ENCODE measurements around the gene PRRC2B.

Gene PRRC2B

GRCh38 chr9:131474711-131475110, 80.8 kb downstream of the PRRC2B start:
- no peak for DNase-seq

DNA sequence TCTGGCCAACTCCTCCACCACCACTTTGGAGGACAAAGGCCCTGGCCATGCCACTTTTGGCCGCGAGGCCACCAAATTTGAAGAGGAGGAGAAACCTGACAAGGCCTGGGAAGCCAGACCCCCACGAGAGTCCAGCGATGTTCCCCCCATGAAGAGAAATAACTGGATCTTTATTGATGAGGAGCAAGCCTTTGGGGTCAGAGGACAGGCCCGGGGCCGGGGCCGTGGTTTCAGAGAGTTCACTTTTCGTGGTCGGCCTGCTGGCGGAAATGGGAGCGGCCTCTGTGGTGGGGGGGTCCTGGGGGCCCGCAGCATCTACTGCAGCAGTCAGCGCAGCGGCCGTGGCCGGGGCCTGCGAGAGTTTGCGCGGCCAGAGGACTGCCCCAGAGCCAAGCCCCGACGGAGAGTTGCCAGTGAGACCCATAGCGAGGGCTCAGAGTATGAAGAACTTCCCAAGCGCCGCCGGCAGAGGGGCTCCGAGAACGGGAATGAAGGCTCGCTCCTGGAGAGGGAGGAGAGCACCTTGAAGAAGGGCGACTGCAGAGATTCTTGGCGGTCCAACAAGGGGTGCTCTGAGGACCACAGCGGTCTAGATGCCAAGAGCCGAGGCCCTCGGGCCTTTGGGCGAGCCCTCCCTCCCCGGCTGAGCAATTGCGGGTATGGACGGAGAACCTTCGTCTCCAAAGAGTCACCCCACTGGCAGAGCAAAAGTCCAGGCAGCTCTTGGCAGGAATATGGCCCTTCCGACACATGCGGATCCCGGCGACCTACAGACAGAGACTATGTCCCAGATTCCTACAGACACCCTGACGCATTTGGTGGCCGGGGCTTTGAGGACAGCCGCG, 81.4 kb downstream of the PRRC2B start:
- DNase-seq = no peak

- DNase-seq = no peak
Measured at GRCh38 chr9:131475956-131476776, 82.3 kb downstream of the PRRC2B start.

GRCh38 chr9:131476777-131477345, 83.0 kb downstream of the PRRC2B start:
- DNase-seq = no peak

GRCh38 chr9:131477367-131477766, 83.5 kb downstream of the PRRC2B start:
- no peak for DNase-seq

- no peak for DNase-seq
Measured at GRCh38 chr9:131477816-131478419, 84.0 kb downstream of the PRRC2B start.

GRCh38 chr9:131478421-131478868, 84.6 kb downstream of the PRRC2B start:
- peak; percentile 35 for DNase-seq

GRCh38 chr9:131478911-131479310, 85.0 kb downstream of the PRRC2B start:
- DNase-seq = no peak

DNA sequence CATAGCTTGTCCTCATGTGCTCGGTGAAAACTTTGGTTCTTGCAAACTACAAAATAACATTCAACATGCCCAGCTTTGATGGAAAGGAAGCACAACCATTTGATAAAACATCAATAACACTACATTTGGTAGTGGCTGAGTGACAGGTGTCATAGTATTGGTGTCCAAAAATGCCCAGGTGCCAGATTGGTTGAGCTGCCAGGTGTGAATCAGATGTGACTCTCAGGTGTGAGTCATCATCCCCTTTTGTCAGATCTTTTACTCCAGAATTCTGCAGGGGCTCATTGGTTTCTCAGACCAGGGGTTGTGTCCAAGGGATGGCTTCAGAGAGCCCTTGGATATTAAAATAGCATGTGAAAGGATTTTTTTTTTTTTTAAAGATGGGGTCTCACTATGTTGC, 86.4 kb downstream of the PRRC2B start:
- DNase-seq = no peak

DNA sequence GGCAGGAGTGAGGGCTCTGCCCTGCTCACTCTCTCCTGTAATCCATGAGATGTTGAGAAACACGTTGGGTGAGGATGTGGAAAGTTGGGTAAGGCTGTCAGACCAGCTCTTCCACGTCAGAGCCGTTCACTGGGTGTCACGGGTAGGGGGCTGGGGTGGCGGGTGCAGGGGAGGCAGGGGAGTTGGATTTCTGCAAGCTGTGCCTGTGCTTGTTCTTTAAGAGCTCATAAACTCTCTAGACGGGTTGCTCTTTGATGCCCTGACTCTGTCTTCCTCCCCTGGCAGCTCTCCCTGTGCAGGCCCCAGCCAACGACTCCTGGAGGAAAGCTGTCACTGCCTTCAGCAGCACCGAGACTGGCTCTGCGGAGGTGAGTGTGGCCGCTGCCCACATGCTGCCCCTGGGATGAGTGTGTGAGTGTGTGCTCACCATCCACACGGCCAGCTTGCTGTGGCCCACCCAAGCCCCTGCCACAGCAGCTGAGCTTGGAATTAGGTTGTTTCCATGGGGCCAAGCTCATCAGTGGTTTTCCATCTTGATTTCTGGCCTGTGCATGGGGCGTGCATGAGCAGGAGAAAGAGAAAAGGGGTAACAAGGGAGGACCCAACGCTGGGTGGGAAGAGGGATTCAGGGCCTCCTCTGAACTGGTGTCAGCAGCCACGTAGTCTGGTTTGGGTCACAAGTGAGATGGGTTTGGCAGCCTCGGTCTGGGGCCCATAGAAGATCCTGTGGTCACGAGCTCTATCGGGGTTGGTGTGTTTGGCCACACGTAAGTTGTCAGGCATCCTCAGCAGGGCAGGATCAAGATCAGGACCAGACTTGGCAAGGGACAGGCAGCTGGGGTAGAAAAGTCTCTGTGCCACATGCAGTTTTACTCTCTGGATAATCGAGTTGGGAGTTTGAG, 87.8 kb downstream of the PRRC2B start:
- no peak for DNase-seq

DNA sequence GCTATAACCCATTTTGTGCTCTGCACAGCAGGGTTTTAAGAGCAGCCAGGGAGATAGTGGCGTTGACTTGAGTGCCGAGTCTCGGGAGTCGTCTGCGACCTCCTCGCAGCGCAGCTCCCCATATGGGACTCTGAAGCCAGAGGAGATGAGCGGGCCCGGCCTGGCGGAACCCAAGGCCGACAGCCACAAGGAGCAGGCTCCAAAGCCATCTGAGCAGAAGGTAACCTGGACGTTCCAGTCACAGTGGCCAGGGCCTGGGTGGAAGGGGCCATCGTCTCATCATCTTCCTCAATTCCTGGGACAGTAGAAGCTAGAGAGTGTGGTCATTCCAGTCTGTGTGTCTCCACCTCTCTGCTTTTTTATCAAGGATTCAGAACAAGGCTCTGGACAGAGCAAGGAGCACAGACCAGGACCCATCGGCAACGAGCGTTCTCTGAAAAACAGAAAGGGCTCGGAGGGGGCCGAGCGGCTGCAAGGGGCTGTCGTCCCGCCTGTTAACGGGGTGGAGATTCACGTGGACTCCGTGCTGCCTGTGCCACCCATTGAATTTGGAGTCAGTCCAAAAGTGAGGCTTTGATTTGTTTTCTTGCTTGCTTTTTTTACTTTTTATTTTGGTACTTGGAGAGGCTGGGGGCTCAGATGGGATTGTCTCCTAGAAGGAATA, 88.6 kb downstream of the PRRC2B start:
- no peak for DNase-seq

DNA sequence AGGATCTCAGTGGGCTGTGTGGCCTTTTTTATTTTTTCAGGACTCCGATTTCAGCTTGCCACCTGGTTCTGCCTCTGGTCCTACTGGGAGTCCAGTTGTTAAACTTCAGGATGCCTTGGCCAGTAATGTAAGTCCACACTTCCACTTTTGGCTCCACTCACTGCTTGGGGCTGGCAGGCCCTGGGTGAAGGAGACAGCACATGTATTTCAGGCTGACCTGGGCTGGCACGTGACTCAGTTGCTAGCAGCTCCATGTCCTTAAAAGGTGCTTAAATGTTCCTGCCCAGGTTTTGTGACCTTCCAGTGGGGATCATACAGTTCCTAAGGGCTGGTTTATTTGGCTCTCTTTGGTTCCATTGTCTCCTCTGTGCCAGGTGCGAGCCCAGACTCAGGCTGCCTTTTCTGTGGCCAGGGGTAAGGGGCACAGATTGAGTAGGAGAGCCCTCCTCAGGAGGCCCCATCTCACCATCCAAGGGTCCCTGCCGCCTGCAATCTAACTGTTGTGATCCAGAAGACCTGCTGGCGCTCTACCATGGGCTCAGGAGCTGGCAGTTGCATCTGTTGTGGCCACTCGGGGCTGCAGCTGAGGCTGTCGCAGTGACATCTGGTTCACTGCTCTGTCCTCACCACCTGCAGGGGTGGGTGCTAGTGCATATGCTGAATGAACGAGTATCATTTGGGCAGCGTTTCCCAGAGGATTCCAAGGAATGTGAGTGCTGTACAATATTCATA, 89.6 kb downstream of the PRRC2B start:
- no peak for DNase-seq

- no peak for DNase-seq
Measured at GRCh38 chr9:131484051-131484445, 90.2 kb downstream of the PRRC2B start.

DNA sequence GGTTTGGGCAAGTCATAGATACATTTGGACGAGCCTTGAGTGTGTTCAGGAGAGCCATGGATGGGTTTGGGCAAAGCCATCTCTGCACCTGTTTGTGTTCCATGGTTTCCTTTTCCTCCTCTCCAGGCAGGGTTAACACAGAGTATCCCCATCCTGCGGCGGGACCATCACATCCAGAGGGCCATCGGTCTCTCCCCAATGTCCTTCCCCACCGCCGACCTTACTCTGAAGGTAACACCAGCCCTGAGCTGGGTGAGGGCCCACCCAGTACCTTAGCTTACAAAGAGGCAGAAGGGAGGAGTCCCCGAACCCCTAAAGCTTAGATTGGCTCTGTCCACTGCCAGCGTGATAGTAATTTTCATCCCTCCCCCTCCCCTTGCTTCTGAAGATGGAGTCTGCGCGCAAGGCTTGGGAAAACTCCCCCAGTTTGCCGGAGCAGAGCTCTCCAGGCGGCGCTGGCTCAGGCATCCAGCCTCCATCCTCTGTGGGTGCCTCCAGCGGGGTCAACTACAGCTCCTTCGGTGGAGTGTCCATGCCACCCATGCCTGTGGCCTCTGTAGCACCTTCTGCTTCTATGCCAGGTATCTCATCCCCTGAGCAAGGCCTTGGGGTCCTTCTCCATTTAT, 90.8 kb downstream of the PRRC2B start:
- DNase-seq = no peak

- no peak for DNase-seq
Measured at GRCh38 chr9:131485206-131485605, 91.3 kb downstream of the PRRC2B start.

- no peak for DNase-seq
Measured at GRCh38 chr9:131485728-131486422, 92.0 kb downstream of the PRRC2B start.

- DNase-seq = no peak
Measured at GRCh38 chr9:131487001-131487400, 93.1 kb downstream of the PRRC2B start.

GRCh38 chr9:131487621-131488031, 93.7 kb downstream of the PRRC2B start:
- no peak for DNase-seq

GRCh38 chr9:131490514-131490913, 96.6 kb downstream of the PRRC2B start:
- no peak for DNase-seq

Measured in EL (cell line).